Activated CD4-positive, alpha-beta T cell treated with anti-CD3 and anti-CD28 coated beads for 1 hour (primary cell): ENCODE data around the gene UBIAD1.
A peak's percentile ranks its signal among the peaks of the same experiment; 100 is the strongest.
"Not testable (repeated sequence)": the region's sequence is repeated elsewhere in the genome, so short reads cannot be mapped to it uniquely, and the experiment has no call there.

Source experiments
- DNase-seq: peaks from one replicate; pipeline ENCODE4 v3.0.0-alpha.2; 2020

UBIAD1 gene

GRCh38 chr1:11272832-11273594, at the start of gene UBIAD1:
Gene UBIAD1, plus strand, starts transcription at chr1:11273198. Its CDS starts 334 bp downstream, at chr1:11273532.
- DNase-seq = peak; percentile 77

DNA sequence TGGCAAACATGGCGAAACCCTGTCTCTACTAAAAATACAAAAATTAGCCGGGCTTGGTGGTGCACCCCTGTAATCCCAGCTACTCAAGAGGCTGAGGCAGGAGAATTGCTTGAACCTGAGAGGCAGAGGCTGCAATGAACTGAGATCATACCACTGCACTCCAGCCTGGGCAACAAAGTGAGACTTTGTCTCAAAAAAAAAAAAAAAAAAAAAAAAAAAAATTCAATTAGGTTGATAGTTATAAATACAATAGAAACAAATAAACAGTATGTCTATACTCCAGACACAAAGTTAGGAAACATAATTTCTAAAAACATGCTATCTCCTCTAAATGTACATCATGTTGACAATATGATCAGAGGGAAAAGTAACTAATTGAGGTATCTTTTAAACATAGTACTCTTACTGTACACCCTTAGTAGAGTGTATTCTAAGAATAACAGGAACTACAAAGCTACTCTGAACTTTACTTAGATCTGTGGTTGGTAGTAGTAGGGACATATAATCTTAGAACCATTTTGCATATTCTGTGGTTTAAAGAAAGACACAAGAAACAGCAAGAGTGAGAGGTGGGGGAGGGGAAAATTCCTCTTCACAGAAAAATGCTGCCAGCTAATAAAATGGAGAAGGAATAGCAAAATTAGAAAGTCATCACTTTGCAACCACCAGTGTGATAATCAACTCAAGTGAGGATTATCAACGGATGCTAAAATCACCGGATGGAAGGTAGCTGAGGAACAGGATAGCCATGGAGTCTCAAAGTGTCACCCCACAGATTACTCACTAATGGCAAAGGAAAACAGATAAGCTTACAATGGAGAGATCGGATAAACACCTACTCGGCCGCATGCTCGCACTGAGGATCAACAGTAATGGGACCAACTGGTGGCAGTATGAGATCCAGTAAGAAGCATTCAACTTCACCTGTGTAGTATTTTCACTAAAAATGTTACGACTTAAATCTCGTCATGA, 45.6 kb upstream of the UBIAD1 start:
- no peak for DNase-seq

- no peak for DNase-seq
These were observed 43.8 kb upstream of the UBIAD1 start for GRCh38 chr1:11229203-11229602.

DNA sequence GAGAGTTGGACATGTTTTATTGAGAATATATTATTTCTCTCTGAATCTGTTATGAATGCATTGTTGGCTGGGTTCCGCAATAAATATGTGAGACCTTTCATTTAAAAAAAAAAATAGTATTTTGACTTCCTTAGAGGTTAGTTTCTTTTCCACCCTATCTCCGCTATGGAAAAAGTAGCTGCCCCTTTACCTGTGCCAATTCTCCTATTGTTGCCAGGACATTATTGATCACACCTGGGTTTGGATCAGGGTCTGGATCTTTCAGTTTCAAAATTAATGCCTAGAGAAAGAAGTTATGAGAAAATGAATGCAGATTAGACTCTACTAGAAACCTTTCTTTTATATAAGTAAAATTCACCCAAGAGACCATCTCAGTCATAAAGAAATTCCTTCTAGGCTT, 39.8 kb upstream of the UBIAD1 start:
- no peak for DNase-seq

DNA sequence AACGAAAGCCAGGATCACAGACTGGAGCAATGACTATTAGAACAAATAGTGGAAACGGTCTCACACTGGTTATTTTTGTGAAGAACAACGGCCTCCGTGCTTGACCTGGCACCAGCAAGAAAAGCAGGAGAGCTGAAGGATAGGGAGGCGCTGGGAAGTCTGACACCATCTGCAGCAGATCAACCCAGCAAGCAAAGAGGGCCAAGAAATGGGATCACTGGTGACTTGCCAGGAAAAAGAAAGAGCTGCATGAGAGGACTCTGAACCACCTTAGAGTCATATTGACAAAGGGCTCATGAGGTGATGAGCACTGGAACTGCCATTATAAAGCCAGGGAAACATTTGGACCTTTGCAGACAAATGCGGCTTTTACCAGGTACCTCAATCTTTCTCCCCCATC, 35.6 kb upstream of the UBIAD1 start:
- DNase-seq = no peak

- no peak for DNase-seq
These were observed 34.7 kb upstream of the UBIAD1 start for GRCh38 chr1:11238311-11238710.

- DNase-seq = no peak
These were observed 27.8 kb upstream of the UBIAD1 start for GRCh38 chr1:11245248-11245647.

DNA sequence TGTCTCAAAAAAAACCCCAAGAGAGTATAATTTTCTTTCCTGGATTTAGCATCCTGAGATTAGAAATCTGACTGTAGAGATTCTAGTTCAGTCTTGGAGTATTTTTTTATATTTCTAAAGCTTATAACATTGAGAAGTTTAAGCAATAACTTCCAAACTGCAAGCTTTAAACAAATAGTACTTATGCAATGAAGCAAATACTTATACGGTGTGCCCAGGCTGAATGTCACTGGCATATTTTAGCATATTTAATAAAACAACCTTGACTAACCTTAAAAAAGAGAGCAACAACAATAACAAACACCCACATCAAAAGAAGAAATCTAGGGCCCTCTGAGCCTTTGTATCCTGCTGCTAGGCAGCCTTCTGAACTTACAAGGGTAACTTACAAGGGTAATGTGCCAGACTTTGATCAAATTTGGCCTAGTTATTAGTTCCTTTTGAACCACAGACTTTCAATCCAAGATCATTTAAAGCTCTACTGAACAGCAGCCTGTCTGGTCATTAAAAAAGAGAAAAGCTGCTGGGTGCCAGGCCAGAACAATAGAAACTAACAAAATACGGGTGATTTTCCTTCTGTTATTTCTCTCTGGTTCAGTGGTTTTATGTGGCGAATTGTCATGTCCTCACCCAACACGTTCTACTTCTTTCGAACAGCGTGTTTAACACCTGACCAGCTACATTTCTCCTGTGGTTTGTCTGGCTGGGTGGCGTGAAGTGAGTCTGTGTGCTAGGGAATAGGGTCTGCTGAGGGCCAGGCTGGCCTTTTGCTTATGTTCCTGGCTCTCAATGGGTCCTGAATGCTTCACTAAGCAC, 26.9 kb upstream of the UBIAD1 start:
- DNase-seq = no peak

GRCh38 chr1:11248169-11248568, 24.8 kb upstream of the UBIAD1 start:
- DNase-seq = no peak

GRCh38 chr1:11252538-11252937, 20.5 kb upstream of the UBIAD1 start:
- no peak for DNase-seq

DNA sequence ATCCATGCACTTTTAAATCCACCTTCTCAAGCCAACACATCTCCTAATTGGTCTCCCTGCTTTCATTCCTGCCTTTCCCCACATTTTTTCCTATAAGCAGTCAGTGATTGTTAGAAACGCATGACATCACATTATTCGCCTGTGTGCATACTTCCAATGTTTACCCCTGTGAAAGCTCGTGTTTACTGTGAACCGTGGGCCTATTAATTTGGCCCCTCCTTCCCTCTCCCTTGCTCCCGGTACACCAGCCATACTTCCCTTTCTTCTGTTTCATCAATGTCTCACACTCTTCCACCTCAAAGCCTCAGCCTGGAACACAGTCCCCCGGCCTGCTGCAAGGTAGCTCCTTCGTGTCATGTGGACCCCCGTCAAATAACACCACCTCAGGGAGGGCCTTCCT, 19.8 kb upstream of the UBIAD1 start:
- no peak for DNase-seq

- DNase-seq = no peak
These were observed 16.7 kb upstream of the UBIAD1 start for GRCh38 chr1:11256299-11256698.

DNA sequence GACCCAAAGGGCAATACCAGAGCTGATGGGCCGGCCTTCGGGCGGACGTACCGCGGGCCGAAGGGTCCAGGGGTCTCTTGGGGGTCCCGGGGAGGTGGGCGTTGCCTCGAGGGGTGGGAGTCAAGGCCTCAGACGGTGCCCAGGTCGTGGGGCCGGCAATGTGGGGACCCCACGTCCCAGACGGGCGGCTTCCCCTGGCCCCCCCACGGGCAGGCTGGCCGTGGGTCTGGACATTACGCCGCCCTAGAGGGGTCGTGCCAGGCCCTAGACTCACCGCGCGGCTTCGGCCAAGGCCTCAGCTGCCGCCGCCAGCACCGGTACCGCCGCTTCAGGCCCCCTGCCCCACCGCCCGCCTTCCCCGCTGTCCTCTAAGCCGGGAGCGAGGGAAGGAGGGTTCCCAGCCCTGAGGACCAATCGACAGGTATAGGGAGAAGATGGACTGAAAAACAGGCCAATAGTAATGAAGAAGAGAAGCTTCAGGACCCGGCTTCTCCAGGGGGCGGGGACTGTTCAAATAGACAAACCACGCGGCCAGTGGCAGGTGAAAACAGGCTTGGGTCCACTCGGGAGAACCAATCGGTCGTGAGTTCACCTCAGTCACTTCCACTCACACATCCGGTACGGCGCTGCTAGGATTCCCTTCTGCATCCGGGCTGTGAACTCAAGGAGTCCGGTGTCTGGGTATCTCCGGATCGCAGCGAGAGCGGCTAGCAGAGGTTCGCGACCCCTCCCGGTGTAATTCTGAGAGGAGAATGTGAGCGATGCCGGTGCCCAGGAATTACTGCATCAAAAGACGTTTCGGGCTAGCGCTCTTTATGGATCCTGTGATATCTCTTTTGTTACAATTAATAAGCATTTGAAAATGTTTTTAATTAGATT, 10.6 kb upstream of the UBIAD1 start, which contains the start of gene MTOR:
MTOR (minus strand) TSS at position 381 of the 879 bp plus-strand sequence. CDS start 3,142 bp downstream, outside the sequence.
- peak; percentile 94 for DNase-seq

DNA sequence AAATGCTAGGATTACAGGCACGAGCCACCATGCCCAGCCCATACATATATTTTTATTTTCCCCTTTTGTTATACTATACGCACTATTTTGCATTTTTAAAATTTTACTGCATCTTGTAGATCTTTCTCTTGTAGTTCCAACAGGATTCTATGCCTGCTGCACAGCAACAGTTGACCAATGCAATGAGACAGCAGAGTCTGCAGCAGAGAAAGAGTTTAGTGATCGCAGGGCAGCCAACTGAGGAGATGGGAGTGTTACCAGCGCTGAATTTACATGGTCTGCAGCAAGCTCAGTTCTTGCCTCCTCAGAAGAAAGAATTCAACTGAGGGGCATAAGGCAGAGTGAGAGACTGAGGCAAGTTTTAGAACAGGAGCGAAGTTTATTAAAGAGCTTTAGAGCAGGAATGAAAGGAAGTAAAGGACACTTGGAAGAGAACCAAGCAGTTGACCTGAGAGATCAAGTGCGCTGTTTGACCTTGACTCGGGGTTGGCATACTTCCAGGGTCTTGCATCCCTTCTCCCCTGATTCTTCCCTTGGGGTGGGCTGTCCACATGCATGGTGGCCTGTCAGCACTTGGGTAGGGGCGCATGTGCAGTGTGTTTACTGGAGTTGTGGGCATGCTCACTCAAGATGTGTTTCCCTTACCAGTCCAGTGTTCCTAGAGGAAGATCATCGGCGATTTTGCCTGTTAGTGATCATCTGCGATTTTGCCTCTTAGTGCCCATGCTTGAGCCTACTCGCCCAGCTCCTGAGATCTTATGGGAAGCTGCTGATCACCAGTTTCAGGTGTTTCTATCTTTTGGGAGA, 6.5 kb upstream of the UBIAD1 start:
- DNase-seq = no peak

DNA sequence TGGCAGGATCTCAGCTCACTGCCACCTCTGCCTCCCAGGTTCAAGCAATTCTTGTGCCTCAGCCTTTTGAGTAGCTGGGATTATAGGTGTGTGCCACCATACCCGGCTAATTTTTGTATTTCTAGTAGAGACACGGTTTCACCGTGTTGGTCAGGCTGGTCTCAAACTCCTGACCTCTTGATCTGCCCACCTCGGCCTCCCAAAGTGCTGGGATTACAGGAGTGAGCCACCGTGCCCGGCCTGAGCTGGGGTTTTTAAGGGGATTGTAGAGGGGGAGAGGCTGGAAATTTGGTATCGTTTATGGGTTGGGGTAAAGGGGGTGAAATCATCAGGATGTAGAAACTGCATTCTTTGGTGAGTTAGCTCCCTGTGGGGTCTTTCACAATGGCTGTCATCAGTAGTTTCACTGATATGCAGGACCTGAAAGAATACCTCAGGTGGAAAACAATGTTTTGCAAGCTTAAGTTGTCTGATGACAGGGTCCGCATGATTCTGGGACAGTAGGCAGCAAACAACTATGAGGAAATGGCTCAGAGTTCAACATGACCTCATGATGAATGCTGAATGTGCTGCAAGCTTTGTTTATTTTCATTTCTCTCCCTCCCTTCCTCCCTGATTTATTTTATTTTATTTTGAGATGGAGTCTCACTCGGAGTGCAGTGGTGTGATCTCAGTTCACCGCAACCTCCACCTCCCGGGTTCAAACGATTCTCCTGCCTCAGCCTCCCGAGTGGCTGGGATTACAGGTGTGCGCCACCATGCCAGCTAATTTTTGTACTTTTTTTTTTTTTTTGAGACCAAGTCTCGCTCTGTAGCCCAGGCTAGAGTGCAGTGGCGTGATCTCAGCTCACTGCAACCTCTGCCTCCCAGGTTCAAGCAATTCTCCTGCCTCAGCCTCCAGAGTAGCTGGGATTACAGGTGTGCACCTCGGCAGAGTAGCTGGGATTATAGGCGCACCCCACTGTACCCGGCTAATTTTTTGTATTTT, 5.4 kb upstream of the UBIAD1 start:
- DNase-seq = not testable (repeated sequence)

GRCh38 chr1:11272544-11272831, 510 bp upstream of the UBIAD1 start:
- no peak for DNase-seq

- no peak for DNase-seq
These were observed 717 bp downstream of the UBIAD1 start for GRCh38 chr1:11273595-11274234.

DNA sequence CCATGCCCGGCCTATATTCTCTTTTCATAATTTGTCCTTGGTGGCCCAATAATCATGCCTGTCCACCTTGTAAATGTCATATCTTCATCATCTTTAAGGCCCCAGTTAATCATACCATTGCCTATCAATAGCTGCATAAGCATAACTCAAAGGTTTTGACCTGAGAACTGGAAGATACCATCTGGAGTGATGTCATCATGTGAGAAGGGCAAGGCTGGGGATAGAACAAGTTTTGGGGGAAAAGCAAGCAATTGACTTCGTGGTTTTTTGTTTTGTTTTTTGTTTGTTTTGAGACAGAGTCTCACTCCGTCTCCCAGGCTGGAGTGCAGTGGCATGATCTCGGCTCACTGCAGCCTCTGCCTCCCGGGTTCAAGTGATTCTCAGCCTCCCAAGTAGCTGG, 6.2 kb downstream of the UBIAD1 start:
- DNase-seq = no peak

DNA sequence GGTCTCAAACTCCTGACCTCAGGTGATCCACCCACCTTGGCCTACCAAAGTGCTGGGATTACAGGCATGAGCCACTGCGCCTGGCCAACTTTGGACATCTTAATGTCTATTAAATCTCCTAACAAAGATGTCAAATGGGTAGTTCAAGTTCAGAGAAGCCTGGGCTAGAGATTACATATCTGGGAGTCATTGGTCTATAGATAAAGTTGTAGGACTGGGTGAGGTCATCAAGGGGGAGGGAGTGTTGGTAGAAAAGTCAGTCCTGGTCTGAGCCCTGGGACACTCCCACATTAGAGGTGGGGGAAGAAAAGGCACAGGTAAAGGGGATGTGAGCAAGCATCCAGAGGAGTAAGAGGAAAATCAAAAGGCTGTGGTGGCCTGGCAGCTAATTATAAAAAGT, 6.6 kb downstream of the UBIAD1 start:
- DNase-seq = no peak
